H1 (cell line): ENCODE results near the gene PITPNB. TPM values are rescaled to one million over a fixed set of nuclear protein-coding genes. Genes with fewer than 3 reads are reported as not detected.

ENCODE experiments used
- CTCF ChIA-PET: fragments of 300-600 bp; sonication (Branson Sonifier 250); formaldehyde crosslinking; loops from one replicate; lab custom pipeline; 2021; ENCODE audit not compliant: partially characterized antibody; lab: Charles Lee
- POLR2A ChIA-PET: fragments of 300-600 bp; sonication (Branson Sonifier 250); formaldehyde crosslinking; loops from one replicate; lab custom pipeline; 2021; ENCODE audit warnings: inconsistent platforms; ENCODE audit not compliant: partially characterized antibody; lab: Charles Lee
- DNase-seq, 2 experiments: peaks; one replicate each; pipeline versions ENCODE4 v3.0.0 to v3.0.0-alpha.2; 2010 to 2022; ENCODE audit warnings: low spot score in 2 of 2, low read depth in 1 of 2, mixed read lengths in 1 of 2
- FAIRE-seq: peaks from 2 replicates; lab custom pipeline; 2011; peaks lifted over from hg19 to GRCh38; lab: Jason Lieb, UNC
- H2AFZ ChIP-seq: 2 replicates; pipeline ENCODE4 v1.8.1; 2012; ENCODE audit warnings: low read length, inconsistent platforms
- H2AK5ac ChIP-seq: 2 replicates; pipeline ENCODE4 v1.6.1; 2013; ENCODE audit warnings: low read depth, low read length
- H2BK120ac ChIP-seq: replicated peaks from 2 replicates; pipeline ENCODE3; 2013; ENCODE audit warnings: low read depth, low read length, inconsistent platforms
- H2BK12ac ChIP-seq: 2 replicates; pipeline ENCODE4 v1.6.1; 2013; ENCODE audit warnings: low read depth, low read length
- H2BK15ac ChIP-seq: 2 replicates; pipeline ENCODE4 v1.6.1; 2013; ENCODE audit warnings: low read length
- H2BK20ac ChIP-seq: 2 replicates; pipeline ENCODE4 v1.6.1; 2013; ENCODE audit warnings: low read length
- H2BK5ac ChIP-seq: 2 replicates; pipeline ENCODE4 v1.6.1; 2013; ENCODE audit warnings: low read depth, low read length
- H3K14ac ChIP-seq: 2 replicates; pipeline ENCODE4 v1.6.1; 2013; ENCODE audit warnings: inconsistent platforms; ENCODE audit not compliant: insufficient read length
- H3K18ac ChIP-seq: 2 replicates; pipeline ENCODE4 v1.6.1; 2013; ENCODE audit warnings: low read length; ENCODE audit errors: extremely low read depth
- H3K23ac ChIP-seq: 2 replicates; pipeline ENCODE4 v1.6.1; 2013; ENCODE audit warnings: inconsistent platforms; ENCODE audit not compliant: insufficient read length
- H3K23me2 ChIP-seq: 2 replicates; pipeline ENCODE4 v1.6.1; 2013; ENCODE audit warnings: low read depth, low read length
- H3K27ac ChIP-seq: 2 replicates; pipeline ENCODE4 v1.6.1; 2011; ENCODE audit warnings: low read depth, low read length, inconsistent platforms
- H3K27me3 ChIP-seq, 4 experiments: replicated peaks in 1 of 4; 1 replicate in 1 of 4; 2 replicates in 3 of 4; pipeline versions ENCODE4 v1.6.1 to v1.8.1; 2011 to 2013; ENCODE audit warnings: low read length in 3 of 4, mild to moderate bottlenecking in 3 of 4, inconsistent platforms in 2 of 4, mixed read lengths in 2 of 4, moderate library complexity in 1 of 4; ENCODE audit not compliant: control insufficient read depth in 3 of 4, insufficient read depth in 3 of 4; ENCODE audit errors: extremely low read depth in 1 of 4
- H3K36me3 ChIP-seq, 4 experiments: 2 replicates each; pipeline versions ENCODE4 v1.6.1 to v1.8.1; 2011 to 2013; ENCODE audit warnings: mild to moderate bottlenecking in 4 of 4, low read length in 3 of 4, moderate library complexity in 2 of 4, control low read depth in 1 of 4, inconsistent platforms in 1 of 4; ENCODE audit not compliant: insufficient read depth in 4 of 4, control insufficient read depth in 2 of 4
- H3K4ac ChIP-seq: replicated peaks from 2 replicates; pipeline ENCODE3; 2013; ENCODE audit warnings: low read length, low read depth, mixed read lengths, inconsistent platforms; ENCODE audit not compliant: insufficient read length
- H3K4me1 ChIP-seq, 4 experiments: replicated peaks in 1 of 4; 1 replicate in 1 of 4; 2 replicates in 3 of 4; pipeline versions ENCODE4 v1.6.1 to v1.8.1; 2011 to 2013; ENCODE audit warnings: low read length in 3 of 4, inconsistent platforms in 2 of 4, mixed read lengths in 1 of 4; ENCODE audit not compliant: insufficient read depth in 4 of 4, control insufficient read depth in 3 of 4
- H3K4me2 ChIP-seq, 2 experiments: 2 replicates each; pipeline versions ENCODE4 v1.6.1 to v1.8.1; 2011 to 2013; ENCODE audit warnings: low read depth in 2 of 2, low read length in 2 of 2, control low read depth in 1 of 2, inconsistent platforms in 1 of 2, mild to moderate bottlenecking in 1 of 2; ENCODE audit not compliant: insufficient read depth in 1 of 2
- H3K4me3 ChIP-seq, 4 experiments: fragments of 200-600, 300-600 bp in 1 of 4; sonication (generic), shearing (Covaris generic), sonication (Bioruptor Twin) in 1 of 4; 2 replicates each; pipeline versions ENCODE4 v1.5.1 to v1.8.1; 2011 to 2016; ENCODE audit warnings: low read length in 4 of 4, low read depth in 3 of 4, control low read depth in 2 of 4, inconsistent platforms in 2 of 4, mild to moderate bottlenecking in 2 of 4, mixed read lengths in 1 of 4, moderate library complexity in 1 of 4; ENCODE audit not compliant: insufficient read depth in 2 of 4; ENCODE audit errors: extremely low read depth in 1 of 4
- H3K56ac ChIP-seq: replicated peaks from 2 replicates; pipeline ENCODE3; 2013; ENCODE audit warnings: low read depth, mild to moderate bottlenecking, mixed read lengths, low read length, inconsistent platforms; ENCODE audit not compliant: insufficient read length
- H3K79me1 ChIP-seq: 2 replicates; pipeline ENCODE4 v1.6.1; 2013; ENCODE audit warnings: low read depth, low read length, control low read depth
- H3K79me2 ChIP-seq, 2 experiments: 2 replicates each; pipeline versions ENCODE4 v1.6.1 to v1.8.1; 2012 to 2013; ENCODE audit warnings: low read length in 2 of 2, mild to moderate bottlenecking in 2 of 2, inconsistent platforms in 1 of 2; ENCODE audit not compliant: insufficient read depth in 2 of 2, control insufficient read depth in 1 of 2
- H3K9ac ChIP-seq, 4 experiments: replicated peaks in 1 of 4; 1 replicate in 1 of 4; 2 replicates in 3 of 4; pipeline versions ENCODE4 v1.6.1 to v1.8.1; 2011 to 2013; ENCODE audit warnings: low read depth in 3 of 4, low read length in 3 of 4, control low read depth in 2 of 4, mild to moderate bottlenecking in 2 of 4, moderate library complexity in 2 of 4, inconsistent platforms in 1 of 4; ENCODE audit errors: extremely low read depth in 1 of 4
- H3K9me3 ChIP-seq, 2 experiments: 2 replicates each; pipeline versions ENCODE4 v1.6.1 to v1.8.1; 2012 to 2013; ENCODE audit warnings: mild to moderate bottlenecking in 2 of 2, moderate library complexity in 2 of 2, control low read depth in 1 of 2, inconsistent platforms in 1 of 2, low read depth in 1 of 2, low read length in 1 of 2, mixed read lengths in 1 of 2; ENCODE audit not compliant: insufficient read depth in 2 of 2
- H4K20me1 ChIP-seq, 2 experiments: replicated peaks in 1 of 2; 2 replicates each; pipeline versions ENCODE3 to v1.8.1; 2011 to 2013; ENCODE audit warnings: inconsistent platforms in 2 of 2, low read length in 2 of 2, mild to moderate bottlenecking in 1 of 2; ENCODE audit not compliant: insufficient read depth in 2 of 2, control insufficient read depth in 1 of 2
- H4K5ac ChIP-seq: 2 replicates; pipeline ENCODE4 v1.6.1; 2013; ENCODE audit warnings: low read length, low read depth, mixed read lengths, inconsistent platforms; ENCODE audit not compliant: insufficient read length
- H4K8ac ChIP-seq: 2 replicates; pipeline ENCODE4 v1.8.0; 2013; ENCODE audit warnings: mild to moderate bottlenecking, moderate library complexity, low read length, inconsistent platforms; ENCODE audit not compliant: insufficient read depth; ENCODE audit errors: extremely low read depth
- H4K91ac ChIP-seq: replicated peaks from 2 replicates; pipeline ENCODE3; 2013; ENCODE audit warnings: low read length, mixed read lengths, inconsistent platforms; ENCODE audit not compliant: insufficient read length
- CREB1 ChIP-seq: IDR thresholded peaks from 2 replicates; pipeline ENCODE4 v1.6.1; 2012; ENCODE audit warnings: inconsistent platforms
- EP300 ChIP-seq, 2 experiments: IDR thresholded peaks; 1 replicate in 1 of 2; 2 replicates in 1 of 2; pipeline ENCODE4 v1.6.1; 2011 to 2012; ENCODE audit warnings: low read depth in 2 of 2, low read length in 2 of 2, mild to moderate bottlenecking in 2 of 2, borderline replicate concordance in 1 of 2, inconsistent platforms in 1 of 2, moderate library complexity in 1 of 2
- WGBS, 2 experiments: shearing (Covaris generic) in 1 of 2; methylation state at CpG; one replicate each; pipeline versions ENCODE4 v1.1.6 to v1.1.7; 2013 to 2015; ENCODE audit warnings: low lambda C conversion rate in 2 of 2, mixed read lengths in 2 of 2, inconsistent platforms in 1 of 2, low coverage in 1 of 2, missing lambda C conversion rate in 1 of 2; ENCODE audit not compliant: insufficient replicate concordance in 2 of 2, insufficient coverage in 1 of 2, insufficient read length in 1 of 2; ENCODE audit errors: extremely low coverage in 1 of 2, missing lambda C conversion rate in 1 of 2; 5-methylcytosine and 5-hydroxymethylcytosine counted together
- polyA plus RNA-seq, 7 experiments: library from polyadenylated mRNA; depleted of rRNA in 3 of 7; stranded (reverse) in 5 of 7; unstranded in 2 of 7; fragments of >200 nt in 5 of 7; fragments of 200-250 nt in 2 of 7; gene quantifications; 1 replicate in 5 of 7; 2 replicates in 1 of 7; 4 replicates in 1 of 7; pipeline versions ENCODE4 v1.2.1 to v1.2.3, GENCODE V29; 2011 to 2013; ENCODE audit warnings: missing spikeins in 2 of 7, mixed read lengths in 2 of 7
- total RNA-seq: library from RNA; stranded (reverse); fragmentation: NEBNext Ultra II Directional; extraction: Animal tissue kit (Norgen Biotek cat#: 25700); gene quantifications from 2 replicates; pipeline ENCODE4 v1.2.1, GENCODE V29; 2021

Gene PITPNB
- total and polyA plus RNA-seq, 2 of the 8 experiments (the other 6 are each of a cell fraction or from before 2014, with no cell fraction given): 24.6 to 89.3 TPM

DNA sequence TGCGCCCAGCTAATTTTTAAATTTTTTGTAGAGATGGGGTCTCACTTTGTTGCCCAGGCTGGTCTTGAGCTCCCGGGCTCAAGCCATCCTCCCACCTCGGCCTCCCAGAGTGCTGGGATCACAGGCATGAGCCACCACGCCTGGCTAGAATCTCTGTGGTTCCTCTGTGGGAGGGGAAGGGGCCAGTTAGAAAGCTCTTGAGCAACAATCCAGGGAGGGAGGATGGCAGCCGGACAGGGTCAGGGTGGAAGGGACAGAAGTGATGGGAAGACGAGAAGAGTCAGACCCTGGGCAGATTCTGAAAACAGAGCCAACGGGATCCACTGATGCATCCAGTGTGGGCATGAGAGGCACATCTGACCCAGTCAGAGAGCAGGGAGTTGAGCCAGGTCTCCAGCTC is 78.6 kb downstream of the PITPNB start:
- no peaks in the 10 kb centered on the region for H3K79me1 ChIP-seq
- H3K14ac ChIP-seq: no peak overlapping the region
- H3K4me1 ChIP-seq: peaks cover 3 to 17% (median 10%) of the 10 kb centered on the region in 4 experiments
- H2BK15ac ChIP-seq: no peak overlapping the region
- no peaks in the 10 kb centered on the region for H3K23me2 ChIP-seq
- no peak overlapping the region for H2AFZ ChIP-seq
- H2BK12ac ChIP-seq: no peak overlapping the region
- H3K4me2 ChIP-seq: no peak overlapping the region
- no peak overlapping the region for H4K8ac ChIP-seq
- no peak overlapping the region for H2AK5ac ChIP-seq
- H4K20me1 ChIP-seq: no peaks in the 10 kb centered on the region
- FAIRE-seq: no peak
- no peaks in the 10 kb centered on the region for H3K27me3 ChIP-seq
- peaks cover 0 to 3% of the 10 kb centered on the region in 2 experiments; a peak in 1 of 4 replicates for H3K9me3 ChIP-seq
- H3K9ac ChIP-seq: no peak overlapping the region
- no peak overlapping the region for H3K27ac ChIP-seq
- H3K18ac ChIP-seq: no peak overlapping the region
- H4K5ac ChIP-seq: no peak overlapping the region
- H2BK5ac ChIP-seq: no peak overlapping the region
- H3K4ac ChIP-seq: no peak overlapping the region
- H2BK20ac ChIP-seq: no peak overlapping the region
- H3K36me3 ChIP-seq: no peaks in the 10 kb centered on the region
- ChIA-PET CTCF (interaction anchor here (1.0 to 2.1 kb wide), 4 partner anchors 9 to 15 kb away, joined by 3 to 13 read pairs (median 4); no protein-coding TSS in a partner anchor), POLR2A (interaction anchor here (1.4 to 1.5 kb wide), 2 partner anchors 10 to 169 kb away, joined by 4 to 5 read pairs; no protein-coding TSS in a partner anchor)
- H3K4me3 ChIP-seq: no peak overlapping the region
- 89% methylated on average over 7 of the region's 7 CpGs; no CpG with 5 or more reads in 1 of the 2 experiments for WGBS, 2 experiments
- H3K79me2 ChIP-seq: no peaks in the 10 kb centered on the region
- H2BK120ac ChIP-seq: no peak overlapping the region
- no peak overlapping the region for H4K91ac ChIP-seq
- no peak overlapping the region for H3K23ac ChIP-seq
- no peak overlapping the region for H3K56ac ChIP-seq
- no peak for TF ChIP-seq EP300 (IDR thresholded peaks at IDR 0.05; ENCODE audit: borderline replicate concordance in 1 of 2, low read depth in 2 of 2, low read length in 2 of 2)
- TF ChIP-seq CREB1: no peak
- DNase-seq: no peak
